Erythroblast (primary cell): ENCODE data around the gene CACNB1.

Experiments
- GATA1 ChIP-seq: IDR thresholded peaks from 2 replicates; pipeline ENCODE4 v1.6.1; 2011; ENCODE audit warnings: low read depth, mild to moderate bottlenecking, control low read depth, low read length, moderate library complexity
- POLR2A ChIP-seq: IDR thresholded peaks from 2 replicates; pipeline ENCODE4 v1.6.1; 2011; ENCODE audit warnings: mild to moderate bottlenecking, low read length

GRCh38 chr17:39131616-39132015 lies 65.9 kb downstream of the CACNB1 start:
- TF ChIP-seq POLR2A: no peak
- TF ChIP-seq GATA1: no peak
